ENCODE measurements around the gene KLK2. TPM values are rescaled to one million over a fixed set of nuclear protein-coding genes. Genes with fewer than 3 reads are reported as not detected.

Gene KLK2
- total RNA-seq, 2 donors from 2014 or later, result 0.63 TPM; not detected in 1

DNA sequence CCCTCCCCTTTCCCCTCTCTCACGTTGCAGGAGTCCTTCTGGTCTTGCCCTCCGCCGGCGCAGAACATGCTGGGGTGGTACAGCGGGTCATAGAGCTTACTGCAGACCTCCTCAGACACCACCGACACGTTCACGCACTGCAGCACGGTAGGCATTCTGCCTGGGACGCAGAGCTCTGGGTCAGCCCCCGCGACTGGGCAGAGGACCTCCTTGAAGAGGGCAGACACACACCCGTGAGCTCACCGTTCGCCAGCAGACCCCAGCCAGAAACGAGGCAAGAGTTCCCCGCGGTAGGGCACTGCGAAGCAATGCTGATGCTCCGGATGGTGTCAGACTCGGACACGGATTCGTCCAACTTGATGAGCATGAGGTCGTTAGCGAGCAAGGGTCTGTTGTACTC, 35.1 kb downstream of the KLK2 start:
- Mint-ChIP-seq H3K4me1 (ENCODE audit: low read depth) (peaks cover 10% of the 10 kb centered on the region), H3K36me3 (ENCODE audit: insufficient read depth in 2 of 2) (no peaks in the 10 kb centered on the region), H3K27me3 (ENCODE audit: low read depth) (peaks cover 21% of the 10 kb centered on the region), H3K9me3 (no peaks in the 10 kb centered on the region), H3K27ac (no peak overlapping the region), H3K4me3 (peak overlapping the region in 1 of 2 donors; percentile 4)
- ATAC-seq (replicated peaks in 1 of 2), result no peak
- no peak for DNase-seq

DNA sequence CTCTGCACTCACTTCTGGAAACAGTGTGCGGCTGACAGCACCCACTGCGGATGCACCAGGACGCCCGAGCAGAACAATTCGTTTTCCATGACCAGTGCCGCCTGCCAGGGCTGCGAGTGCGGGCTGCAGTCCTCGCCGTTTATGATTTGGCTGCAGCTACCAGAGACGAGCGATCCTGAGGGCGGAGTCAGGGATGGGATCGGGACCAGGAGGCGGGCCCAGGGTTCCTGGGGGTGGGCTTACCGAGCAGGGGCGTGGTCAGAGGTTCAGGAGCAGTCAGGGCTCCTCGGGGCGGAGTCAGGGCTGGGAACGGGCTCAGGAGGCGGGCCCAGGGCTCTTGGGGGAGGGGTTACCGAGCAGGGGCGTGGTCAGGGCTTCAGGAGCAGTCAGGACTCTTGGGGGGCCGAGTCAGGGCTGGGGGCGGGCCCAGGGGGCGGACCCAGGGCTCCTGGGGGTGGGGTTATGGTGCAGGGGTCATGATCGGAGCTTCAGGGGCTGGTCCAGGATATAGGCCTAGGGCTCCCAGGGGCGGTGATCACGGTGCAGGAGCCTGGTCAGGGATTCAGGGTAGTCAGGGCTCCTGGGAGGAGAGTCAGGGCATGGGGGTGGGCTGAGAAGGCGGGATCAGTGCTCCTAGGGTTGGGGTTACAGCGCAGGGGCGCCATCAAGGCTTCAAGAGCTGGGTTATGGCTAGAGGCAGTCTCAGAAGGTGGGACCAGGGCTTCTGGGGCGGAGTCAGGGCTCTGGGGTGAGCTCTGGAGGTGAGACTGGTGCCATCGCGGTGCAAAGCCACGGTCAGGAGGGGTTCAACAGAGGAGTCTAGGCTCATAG, 36.2 kb downstream of the KLK2 start:
- Mint-ChIP-seq H3K9me3 (no peaks in the 10 kb centered on the region), H3K4me1 (ENCODE audit: low read depth) (peaks cover 10% of the 10 kb centered on the region), H3K36me3 (ENCODE audit: insufficient read depth in 2 of 2) (no peaks in the 10 kb centered on the region), H3K27ac (no peak overlapping the region), H3K27me3 (ENCODE audit: low read depth) (peaks cover 16% of the 10 kb centered on the region), H3K4me3 (peak overlapping the region; percentile 45 to 62)
- peak; percentile 53 to 56 for DNase-seq
- ATAC-seq (replicated peaks in 1 of 2), result peak; percentile 60 to 63

DNA sequence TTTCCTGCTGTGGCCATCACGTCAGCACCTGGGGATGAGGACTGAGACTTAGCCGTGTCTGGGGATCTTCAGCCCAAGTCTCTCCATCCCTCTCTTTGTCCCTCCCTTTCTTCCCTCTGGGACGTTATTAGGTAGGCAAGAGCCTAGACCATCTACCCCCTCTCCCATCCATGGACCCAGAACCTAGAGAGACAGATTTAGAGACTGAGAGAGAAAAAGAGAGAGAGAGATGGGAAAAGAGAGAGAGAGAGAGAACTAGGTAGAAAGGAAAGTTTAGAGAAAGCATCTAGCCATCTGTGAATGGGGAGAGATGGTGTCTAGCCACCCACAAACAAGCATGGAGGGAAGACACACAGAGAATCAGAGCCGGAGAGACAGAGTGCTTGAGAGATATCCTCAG, 37.5 kb downstream of the KLK2 start:
- no peak overlapping the region for H3K27ac Mint-ChIP-seq
- ATAC-seq (replicated peaks in 1 of 2) (no peak), DNase-seq (no peak)
- H3K36me3 Mint-ChIP-seq (ENCODE audit: insufficient read depth in 2 of 2), result no peaks in the 10 kb centered on the region
- no peak overlapping the region for H3K4me3 Mint-ChIP-seq
- H3K4me1 Mint-ChIP-seq (ENCODE audit: low read depth), result peaks cover 10% of the 10 kb centered on the region
- no peaks in the 10 kb centered on the region for H3K9me3 Mint-ChIP-seq
- peaks cover 7% of the 10 kb centered on the region for H3K27me3 Mint-ChIP-seq (ENCODE audit: low read depth)

DNA sequence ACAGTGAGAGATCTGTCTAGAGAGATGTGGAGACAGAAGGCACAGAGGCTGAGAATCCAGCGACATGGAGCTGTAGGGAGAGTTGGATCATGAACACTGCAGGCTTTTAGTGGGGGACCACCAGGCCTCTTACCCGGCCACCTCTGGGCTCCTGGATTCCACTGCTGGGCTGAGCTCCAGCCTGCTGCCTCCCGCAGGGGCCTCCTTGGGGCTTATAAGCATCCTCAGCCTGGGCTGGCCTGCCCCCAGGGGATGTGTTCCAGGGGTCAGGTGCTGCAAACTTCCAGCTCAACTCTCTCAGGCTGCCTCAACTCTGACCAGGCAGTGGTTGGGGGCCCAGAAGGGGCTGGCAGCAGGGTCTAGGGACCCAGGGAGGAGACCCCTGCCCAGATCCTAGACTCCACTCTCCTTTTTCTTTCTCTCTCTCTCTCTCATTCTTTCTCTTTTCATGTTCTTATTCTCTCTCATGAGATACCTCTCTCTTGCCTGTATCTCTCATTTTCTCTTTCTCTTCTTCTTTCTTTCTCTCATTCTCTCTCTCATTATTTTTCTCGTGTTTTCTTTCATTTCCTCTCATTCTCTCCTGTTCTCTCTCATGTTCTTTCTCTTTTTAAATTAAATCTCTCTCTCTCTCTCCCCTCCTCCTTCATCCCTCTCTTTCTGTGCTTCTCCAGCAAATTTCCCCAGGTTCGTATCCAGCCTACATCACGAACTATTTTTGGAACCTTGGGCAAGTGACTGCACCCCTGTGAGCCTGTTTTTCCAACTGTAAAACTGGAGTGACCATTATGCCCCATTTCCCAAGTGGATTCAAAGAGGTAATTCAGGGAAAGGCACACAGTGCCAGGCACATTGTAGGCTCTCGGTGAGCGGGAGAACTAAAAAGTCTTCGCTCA, 38.2 kb downstream of the KLK2 start, which contains the start of gene KLK4:
KLK4 (minus strand) TSS at position 190 of the 896 bp plus-strand sequence. CDS start 657 bp downstream, outside the sequence.
- H3K4me3 Mint-ChIP-seq, result no peak within 1 kb of the TSS
- no peak within 1 kb of the TSS for H3K27ac Mint-ChIP-seq
- H3K9me3 Mint-ChIP-seq, result no peaks in the 10 kb centered on the region
- no peaks in the 10 kb centered on the region for H3K27me3 Mint-ChIP-seq (ENCODE audit: low read depth)
- no peak for DNase-seq
- no peaks in the 10 kb centered on the region for H3K36me3 Mint-ChIP-seq (ENCODE audit: insufficient read depth in 2 of 2)
- ATAC-seq (replicated peaks in 1 of 2), result no peak
- peaks cover 10% of the 10 kb centered on the region for H3K4me1 Mint-ChIP-seq (ENCODE audit: low read depth)

DNA sequence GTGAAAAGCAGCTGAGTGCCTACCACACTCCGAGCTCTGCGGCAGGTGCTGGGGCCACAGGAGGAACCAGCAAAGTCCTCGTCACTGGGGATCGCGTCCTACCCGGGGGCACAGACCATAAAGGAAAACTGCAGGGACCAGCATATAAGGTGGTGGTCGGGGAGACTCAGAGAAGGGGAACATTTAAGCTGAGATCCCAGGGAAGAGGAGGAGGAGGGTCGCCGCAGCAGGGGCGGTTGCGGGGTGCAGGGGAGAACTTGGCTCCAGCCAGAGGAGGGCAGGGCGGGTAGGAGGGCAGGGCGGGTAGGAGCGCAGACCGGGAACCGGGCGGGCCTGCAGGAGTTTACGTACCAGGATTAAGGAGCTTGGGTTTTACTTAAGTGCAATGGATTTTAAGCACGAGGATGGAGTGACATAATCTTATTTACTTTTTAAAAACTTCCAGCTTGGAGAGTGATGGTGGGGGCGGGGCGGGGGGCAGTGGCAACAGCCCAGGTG, 38.9 kb downstream of the KLK2 start:
- Mint-ChIP-seq H3K9me3 (no peaks in the 10 kb centered on the region), H3K27me3 (ENCODE audit: low read depth) (peaks cover 3% of the 10 kb centered on the region), H3K4me3 (no peak overlapping the region), H3K36me3 (ENCODE audit: insufficient read depth in 2 of 2) (no peaks in the 10 kb centered on the region), H3K27ac (no peak overlapping the region), H3K4me1 (ENCODE audit: low read depth) (peaks cover 10% of the 10 kb centered on the region)
- DNase-seq, result no peak
- no peak for ATAC-seq (replicated peaks in 1 of 2)

DNA sequence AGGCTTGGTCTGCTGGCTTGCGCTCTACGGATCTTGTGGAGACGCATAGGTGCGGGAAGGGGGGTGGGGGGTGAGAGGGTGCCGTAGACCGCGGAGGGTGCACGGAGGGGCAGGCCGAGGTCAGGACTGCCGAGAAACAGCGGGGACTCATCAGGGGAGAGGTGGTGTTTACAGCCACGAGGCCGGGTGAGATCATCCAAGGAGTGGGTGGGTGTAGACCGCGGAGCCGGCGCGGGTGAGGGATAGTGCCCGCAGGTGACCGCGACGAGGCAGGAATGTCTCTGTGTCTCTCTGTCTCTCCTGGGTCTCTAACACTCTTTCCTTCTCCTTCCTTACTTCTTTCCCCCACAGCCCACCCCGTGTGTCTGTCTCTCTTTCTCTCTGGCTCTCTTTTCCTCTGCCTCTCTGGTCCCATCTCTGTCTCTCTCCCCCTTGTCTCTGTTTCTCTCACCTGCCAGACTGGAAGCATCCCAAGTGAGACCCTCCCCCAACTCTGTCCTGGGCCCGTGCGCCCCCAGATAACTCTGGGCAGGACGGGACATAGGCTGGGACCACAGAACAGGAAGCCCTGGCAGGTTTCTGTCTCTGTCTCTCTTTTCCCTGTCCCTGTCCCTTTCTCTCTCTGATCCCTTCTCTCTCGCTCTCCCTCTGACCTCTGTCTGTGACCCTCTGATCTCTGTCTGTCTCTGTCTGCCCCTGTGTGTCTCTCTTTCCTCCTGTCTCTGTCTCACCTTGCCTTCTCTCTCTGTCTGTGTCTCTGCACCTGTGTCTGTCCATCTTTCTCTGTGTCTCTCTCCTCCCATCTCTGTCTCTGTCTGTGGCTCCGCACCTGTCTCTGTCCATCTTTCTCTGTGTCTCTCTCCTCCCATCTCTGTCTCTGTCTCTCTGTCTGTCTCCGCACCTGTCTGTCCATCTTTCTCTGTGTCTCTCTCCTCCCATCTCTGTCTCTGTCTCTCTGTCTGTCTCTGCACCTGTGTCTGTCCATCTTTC, 39.8 kb downstream of the KLK2 start:
- no peak overlapping the region for H3K27ac Mint-ChIP-seq
- peaks cover 10% of the 10 kb centered on the region for H3K4me1 Mint-ChIP-seq (ENCODE audit: low read depth)
- H3K27me3 Mint-ChIP-seq (ENCODE audit: low read depth), result peaks cover 4% of the 10 kb centered on the region
- H3K9me3 Mint-ChIP-seq, result no peaks in the 10 kb centered on the region
- DNase-seq, result peak; percentile 65 to 71
- no peaks in the 10 kb centered on the region for H3K36me3 Mint-ChIP-seq (ENCODE audit: insufficient read depth in 2 of 2)
- no peak overlapping the region for H3K4me3 Mint-ChIP-seq
- ATAC-seq (replicated peaks in 1 of 2), result peak; percentile 86 to 87

DNA sequence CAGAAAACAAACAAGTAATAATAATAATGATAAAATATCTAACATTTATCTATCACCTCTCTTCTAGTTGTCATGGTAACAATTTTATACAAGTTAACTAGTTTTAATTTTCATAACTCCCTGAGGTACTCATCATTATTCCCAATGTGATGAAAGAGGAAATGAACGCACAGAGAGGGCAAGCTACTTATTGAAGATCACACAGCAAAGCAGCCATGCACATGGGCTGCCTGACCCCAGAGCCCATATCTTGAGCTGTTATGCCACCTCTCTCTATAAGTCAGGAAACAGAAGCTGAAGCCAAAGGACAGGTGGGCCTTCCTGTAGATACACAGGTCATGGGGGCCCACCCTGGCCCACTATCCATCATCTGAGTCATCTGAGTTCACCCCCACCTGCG, 42.8 kb downstream of the KLK2 start:
- no peaks in the 10 kb centered on the region for H3K9me3 Mint-ChIP-seq
- H3K4me3 Mint-ChIP-seq, result no peak overlapping the region
- peaks cover 27% of the 10 kb centered on the region for H3K27me3 Mint-ChIP-seq (ENCODE audit: low read depth)
- no peak overlapping the region for H3K27ac Mint-ChIP-seq
- H3K4me1 Mint-ChIP-seq (ENCODE audit: low read depth), result no peaks in the 10 kb centered on the region
- no peaks in the 10 kb centered on the region for H3K36me3 Mint-ChIP-seq (ENCODE audit: insufficient read depth in 2 of 2)
- no peak for DNase-seq
- ATAC-seq (replicated peaks in 1 of 2), result no peak

DNA sequence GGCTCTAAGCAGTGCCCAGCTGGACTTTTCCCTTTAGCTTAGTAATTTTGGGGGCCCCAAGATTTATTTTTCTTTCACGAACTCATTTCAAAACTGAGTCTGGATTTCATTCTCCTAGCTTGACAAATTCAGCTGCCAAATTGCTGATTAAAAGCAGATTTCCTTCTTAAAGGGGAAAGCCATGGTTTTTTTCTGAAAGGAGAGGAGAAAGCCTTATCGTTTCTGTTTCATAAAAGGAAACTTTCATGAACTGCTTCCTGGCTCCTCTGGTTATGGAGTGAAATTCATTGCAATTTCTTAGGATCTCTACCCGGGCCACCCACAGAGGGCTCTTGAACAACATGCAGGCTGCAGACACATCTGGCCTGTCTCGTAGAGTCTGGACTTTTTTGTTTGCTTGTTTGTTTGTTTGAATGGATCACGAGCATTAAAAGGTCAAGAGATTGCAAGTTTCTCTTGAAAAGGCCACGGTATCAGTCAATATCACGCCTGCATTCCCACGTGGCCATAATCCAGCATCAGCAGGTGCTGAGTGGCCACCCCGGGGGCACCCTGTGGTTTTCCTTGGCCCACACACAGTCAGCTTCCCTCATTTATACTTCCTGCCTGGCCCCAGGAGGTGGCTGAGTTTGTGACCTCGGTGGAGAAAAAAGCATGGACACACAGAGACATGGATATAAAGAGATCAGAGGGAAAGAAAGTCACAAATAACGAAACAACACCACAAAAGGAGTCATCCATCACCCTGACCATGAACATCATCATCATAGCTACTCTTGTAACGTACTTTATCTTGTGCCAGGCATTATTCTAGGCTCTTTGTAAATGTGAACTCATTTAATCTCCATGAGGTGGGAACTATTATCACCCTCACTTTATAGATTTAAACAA, 48.4 kb downstream of the KLK2 start:
- H3K9me3 Mint-ChIP-seq, result no peaks in the 10 kb centered on the region
- H3K27me3 Mint-ChIP-seq (ENCODE audit: low read depth), result peaks cover 50% of the 10 kb centered on the region
- H3K36me3 Mint-ChIP-seq (ENCODE audit: insufficient read depth in 2 of 2), result no peaks in the 10 kb centered on the region
- peak overlapping the region; percentile 0 to 43 for H3K4me3 Mint-ChIP-seq
- peak; percentile 65 for ATAC-seq (replicated peaks in 1 of 2)
- H3K4me1 Mint-ChIP-seq (ENCODE audit: low read depth), result peaks cover 10% of the 10 kb centered on the region
- no peak for DNase-seq
- H3K27ac Mint-ChIP-seq, result no peak overlapping the region

DNA sequence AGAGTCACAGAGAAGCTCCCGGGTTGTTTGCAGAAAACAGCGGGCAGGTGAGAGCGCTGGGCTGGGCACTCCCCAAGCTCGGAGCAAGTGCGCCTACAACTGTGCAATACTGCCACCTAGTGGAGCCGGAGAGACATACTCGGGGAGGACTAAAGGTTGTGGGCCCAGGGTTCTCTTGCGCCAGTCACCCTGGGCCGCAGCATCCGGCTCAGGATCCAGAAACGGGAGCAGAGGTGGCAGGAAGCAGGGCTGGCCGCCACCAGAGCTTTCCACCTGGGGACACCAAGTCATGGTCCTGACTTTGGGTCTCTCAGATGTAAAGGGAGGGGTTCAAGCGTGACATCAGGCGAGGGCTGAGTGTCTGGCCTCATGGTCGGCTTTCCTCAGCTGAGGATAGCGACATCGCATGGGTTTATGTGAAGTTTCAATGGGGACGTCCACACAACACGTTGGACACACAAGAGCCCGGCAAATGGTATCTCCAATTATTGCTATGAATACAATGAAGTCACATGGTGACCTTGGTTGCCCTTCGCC, 49.1 kb downstream of the KLK2 start:
- H3K4me1 Mint-ChIP-seq (ENCODE audit: low read depth), result peaks cover 10% of the 10 kb centered on the region
- H3K4me3 Mint-ChIP-seq, result no peak overlapping the region
- H3K27me3 Mint-ChIP-seq (ENCODE audit: low read depth), result peaks cover 51% of the 10 kb centered on the region
- DNase-seq, result peak; percentile 81 to 86
- H3K27ac Mint-ChIP-seq, result no peak overlapping the region
- ATAC-seq (replicated peaks in 1 of 2), result peak; percentile 98 to 99
- H3K9me3 Mint-ChIP-seq, result no peaks in the 10 kb centered on the region
- no peaks in the 10 kb centered on the region for H3K36me3 Mint-ChIP-seq (ENCODE audit: insufficient read depth in 2 of 2)

DNA sequence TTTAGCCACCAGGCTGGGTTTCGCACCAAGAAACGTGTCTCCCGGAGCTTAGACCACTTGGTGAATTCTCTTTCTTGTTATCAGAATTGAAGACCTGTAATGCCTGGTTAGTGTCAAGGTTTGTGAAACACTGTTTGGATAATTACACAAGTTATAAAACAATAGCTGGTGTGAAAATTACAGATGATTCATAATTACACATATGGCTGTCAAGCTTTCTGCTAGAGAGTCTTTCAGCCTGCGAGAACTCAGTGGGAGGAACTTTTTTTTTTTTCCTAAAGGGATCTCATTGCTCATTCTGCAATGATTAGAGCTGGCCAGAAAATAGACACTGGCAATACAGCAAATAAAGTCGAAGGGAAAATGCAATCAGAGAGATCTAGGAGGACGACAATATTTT, 51.3 kb downstream of the KLK2 start:
- no peak overlapping the region for H3K4me3 Mint-ChIP-seq
- no peaks in the 10 kb centered on the region for H3K9me3 Mint-ChIP-seq
- peaks cover 56% of the 10 kb centered on the region for H3K27me3 Mint-ChIP-seq (ENCODE audit: low read depth)

DNA sequence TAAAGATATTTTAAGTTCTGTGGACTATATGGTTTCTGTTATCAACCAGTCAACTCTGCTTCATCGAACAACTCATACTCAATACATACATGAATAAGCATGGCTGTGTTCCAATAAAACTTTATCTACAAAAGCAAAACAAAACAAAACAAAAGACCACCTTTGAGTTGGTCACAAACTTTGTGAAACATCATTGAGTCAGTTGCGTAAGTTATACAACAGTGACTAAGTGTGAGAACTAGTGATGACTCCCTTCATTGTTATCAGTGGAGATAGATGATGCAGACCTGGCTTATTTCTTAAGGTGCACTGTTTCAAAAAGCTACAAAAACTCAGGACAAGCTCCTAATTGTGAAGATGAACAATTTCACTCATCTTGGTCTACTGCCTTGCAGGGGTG, 52.5 kb downstream of the KLK2 start:
- DNase-seq (no peak), ATAC-seq (replicated peaks in 1 of 2) (peak in 1 of 2 donors; percentile 29)
- H3K4me1 Mint-ChIP-seq (ENCODE audit: low read depth), result peaks cover 16% of the 10 kb centered on the region
- no peak overlapping the region for H3K27ac Mint-ChIP-seq
- no peaks in the 10 kb centered on the region for H3K36me3 Mint-ChIP-seq (ENCODE audit: insufficient read depth in 2 of 2)
- peaks cover 55% of the 10 kb centered on the region for H3K27me3 Mint-ChIP-seq (ENCODE audit: low read depth)
- no peak overlapping the region for H3K4me3 Mint-ChIP-seq
- H3K9me3 Mint-ChIP-seq, result no peaks in the 10 kb centered on the region

More for the DNA sequence above, 51.3 kb downstream of the KLK2 start:
- H3K4me1 Mint-ChIP-seq (ENCODE audit: low read depth), result peaks cover 10% of the 10 kb centered on the region
- ATAC-seq (replicated peaks in 1 of 2), result no peak
- H3K36me3 Mint-ChIP-seq (ENCODE audit: insufficient read depth in 2 of 2), result no peaks in the 10 kb centered on the region
- H3K27ac Mint-ChIP-seq, result no peak overlapping the region
- DNase-seq, result no peak

Data from activated T-cell treated with anti-CD3 and anti-CD28 coated beads, Interleukin-2, amount 50 U/mL, for 72 hours (primary cell).